GM19324 (cell line): Measurements from ENCODE around the gene SNCB.

Experiments
- ATAC-seq: cut with Tn5 transposase; IDR thresholded peaks from one replicate; pipeline ENCODE4 v1.9.1; 2021; ENCODE audit warnings: mild to moderate bottlenecking, moderate library complexity; ENCODE audit not compliant: unreplicated experiment, low FRiP score

The SNCB gene

GRCh38 chr5:176579323-176579722, 51.0 kb downstream of the SNCB start:
- ATAC-seq = no peak

GRCh38 chr5:176578391-176578808, 51.9 kb downstream of the SNCB start:
- no peak for ATAC-seq

GRCh38 chr5:176577312-176578176, 52.8 kb downstream of the SNCB start:
- ATAC-seq = no peak

GRCh38 chr5:176575488-176576422, 54.6 kb downstream of the SNCB start:
- no peak for ATAC-seq

GRCh38 chr5:176575066-176575465, 55.3 kb downstream of the SNCB start:
- ATAC-seq = no peak

GRCh38 chr5:176574297-176574591, 56.1 kb downstream of the SNCB start:
- ATAC-seq = no peak

GRCh38 chr5:176573564-176574296, 56.6 kb downstream of the SNCB start:
- no peak for ATAC-seq
